DOHH2 (cell line): ENCODE results near the gene ENKUR.

Experiments
- H3F3A ChIP-seq: fragments of 200-600 bp; sonication (generic), shearing (Covaris generic); 2 replicates; pipeline ENCODE4 v1.6.0; 2016; ENCODE audit warnings: antibody characterized with exemption, mild to moderate bottlenecking; ENCODE audit not compliant: control insufficient read depth, insufficient read depth
- H3K27ac ChIP-seq: fragments of 200-600 bp; sonication (generic); 2 replicates; pipeline ENCODE4 v1.5.1; 2014; ENCODE audit warnings: low read depth, mild to moderate bottlenecking, low read length, moderate library complexity
- H3K27me3 ChIP-seq: fragments of 200-600 bp; sonication (generic); 2 replicates; pipeline ENCODE4 v1.6.1; 2014; ENCODE audit warnings: mild to moderate bottlenecking, low read length, mixed read lengths; ENCODE audit not compliant: control insufficient read depth
- H3K36me3 ChIP-seq: fragments of 200-600 bp; sonication (generic); 2 replicates; pipeline ENCODE4 v1.6.1; 2014; ENCODE audit warnings: mild to moderate bottlenecking, low read length, moderate library complexity, mixed read lengths; ENCODE audit not compliant: control insufficient read depth
- H3K4me1 ChIP-seq: fragments of 200-600 bp; sonication (generic); 2 replicates; pipeline ENCODE4 v1.6.1; 2014; ENCODE audit warnings: mild to moderate bottlenecking, low read length, mixed read lengths; ENCODE audit not compliant: control insufficient read depth
- H3K4me2 ChIP-seq: fragments of 200-600 bp; sonication (generic); 2 replicates; pipeline ENCODE4 v1.6.0; 2014; ENCODE audit warnings: mild to moderate bottlenecking, low read length, moderate library complexity
- H3K4me3 ChIP-seq: fragments of 200-600 bp; sonication (generic); 2 replicates; pipeline ENCODE4 v1.5.1; 2014; ENCODE audit warnings: mild to moderate bottlenecking, low read length, mixed read lengths
- H3K79me2 ChIP-seq: fragments of 200-600 bp; sonication (generic); 2 replicates; pipeline ENCODE4 v1.6.1; 2014; ENCODE audit warnings: mild to moderate bottlenecking, low read length, mixed read lengths; ENCODE audit not compliant: control insufficient read depth
- H3K9me2 ChIP-seq: fragments of 200-600 bp; sonication (generic); replicated peaks from 2 replicates; pipeline ENCODE4 v1.6.1; 2014; ENCODE audit warnings: mild to moderate bottlenecking, low read length, mixed read lengths; ENCODE audit not compliant: control insufficient read depth
- H3K9me3 ChIP-seq: fragments of 200-600 bp; sonication (generic); 2 replicates; pipeline ENCODE4 v1.6.1; 2014; ENCODE audit warnings: antibody characterized with exemption, low read length, mixed read lengths; ENCODE audit not compliant: control insufficient read depth, insufficient read depth
- H4K20me1 ChIP-seq: fragments of 200-600 bp; sonication (generic); 2 replicates; pipeline ENCODE4 v1.6.0; 2014; ENCODE audit warnings: low read depth, mild to moderate bottlenecking, antibody characterized with exemption, low read length, moderate library complexity; ENCODE audit not compliant: control insufficient read depth, insufficient read depth
- CTCF ChIP-seq: fragments of 200-600 bp; sonication (generic); IDR thresholded peaks from one replicate; pipeline ENCODE4 v1.5.1; 2014; ENCODE audit warnings: antibody characterized with exemption, mild to moderate bottlenecking, low read depth, low read length; ENCODE audit not compliant: poor library complexity, severe bottlenecking
- EZH2phosphoT487 ChIP-seq: fragments of 200-600 bp; sonication (generic); IDR thresholded peaks from 2 replicates; pipeline ENCODE4 v1.6.1; 2017; ENCODE audit warnings: borderline replicate concordance, mild to moderate bottlenecking, antibody characterized with exemption, low read length, moderate library complexity, mixed read lengths

ENKUR gene

GRCh38 chr10:25050402-25050801 lies 34.4 kb upstream of the ENKUR start:
- H3F3A ChIP-seq = no peaks in the 10 kb centered on the region
- TF ChIP-seq CTCF (no peak), EZH2phosphoT487 (no peak)
- H3K27ac ChIP-seq = no peak overlapping the region

GRCh38 chr10:25049966-25050365 lies 34.0 kb upstream of the ENKUR start:
- Histone ChIP-seq H3K27me3 (no peaks in the 10 kb centered on the region), H3K4me2 (no peak overlapping the region)

More at GRCh38 chr10:25050402-25050801, 34.4 kb upstream of the ENKUR start:
- H3K27me3 ChIP-seq = no peaks in the 10 kb centered on the region
- H3K79me2 ChIP-seq = no peaks in the 10 kb centered on the region
- no peak overlapping the region for H3K4me3 ChIP-seq
- H3K4me1 ChIP-seq = no peaks in the 10 kb centered on the region
- H3K4me2 ChIP-seq = no peak overlapping the region
- H3K9me3 ChIP-seq = no peaks in the 10 kb centered on the region
- no peaks in the 10 kb centered on the region for H4K20me1 ChIP-seq
- no peaks in the 10 kb centered on the region for H3K9me2 ChIP-seq
- H3K36me3 ChIP-seq = no peaks in the 10 kb centered on the region

GRCh38 chr10:25048450-25048849 lies 32.5 kb upstream of the ENKUR start:
- Histone ChIP-seq H3K4me2 (no peak overlapping the region), H3K9me2 (no peaks in the 10 kb centered on the region), H3K36me3 (no peaks in the 10 kb centered on the region), H3F3A (no peaks in the 10 kb centered on the region), H3K27me3 (no peaks in the 10 kb centered on the region), H3K27ac (no peak overlapping the region), H3K4me3 (no peak overlapping the region), H3K79me2 (no peaks in the 10 kb centered on the region), H3K4me1 (no peaks in the 10 kb centered on the region), H4K20me1 (no peaks in the 10 kb centered on the region), H3K9me3 (no peaks in the 10 kb centered on the region)
- no peak for TF ChIP-seq EZH2phosphoT487
- no peak for TF ChIP-seq CTCF

More at GRCh38 chr10:25049966-25050365, 34.0 kb upstream of the ENKUR start:
- TF ChIP-seq CTCF (no peak), EZH2phosphoT487 (no peak)
- no peak overlapping the region for H3K27ac ChIP-seq
- H3K79me2 ChIP-seq = no peaks in the 10 kb centered on the region
- H3K9me3 ChIP-seq = no peaks in the 10 kb centered on the region
- H4K20me1 ChIP-seq = no peaks in the 10 kb centered on the region
- no peaks in the 10 kb centered on the region for H3K36me3 ChIP-seq
- no peak overlapping the region for H3K4me3 ChIP-seq
- H3K9me2 ChIP-seq = no peaks in the 10 kb centered on the region
- no peaks in the 10 kb centered on the region for H3K4me1 ChIP-seq
- H3F3A ChIP-seq = no peaks in the 10 kb centered on the region
